Stimulated activated CD4-positive, alpha-beta T cell treated with anti-CD3 and anti-CD28 coated beads, Interleukin-2, amount 100 ng/mL, for 48 hours (primary cell): ENCODE measurements around the gene CPA4.

Experiments used
- DNase-seq, 2 donors: peaks; one replicate each; pipeline ENCODE4 v3.0.0-alpha.2; 2020

CPA4 gene

GRCh38 chr7:130366564-130366963 lies 73.6 kb downstream of the CPA4 start:
- DNase-seq = no peak

GRCh38 chr7:130367088-130367755 lies 74.3 kb downstream of the CPA4 start:
- no peak for DNase-seq

- DNase-seq = no peak
Observed at GRCh38 chr7:130367836-130368746, 75.1 kb downstream of the CPA4 start.

- no peak for DNase-seq
Observed at GRCh38 chr7:130369110-130369711, 76.2 kb downstream of the CPA4 start.

GRCh38 chr7:130369831-130370550 lies 77.0 kb downstream of the CPA4 start:
- DNase-seq = no peak

- DNase-seq = no peak
Observed at GRCh38 chr7:130371046-130371445, 78.1 kb downstream of the CPA4 start.

GRCh38 chr7:130372402-130373165 lies 79.6 kb downstream of the CPA4 start:
- DNase-seq = no peak
